Osteoblast (primary cell): ENCODE results near the gene PITPNC1. TPM values are rescaled to one million over a fixed set of nuclear protein-coding genes. Genes with fewer than 3 reads are reported as not detected.
"Not testable (repeated sequence)": the region's sequence is repeated elsewhere in the genome, so short reads cannot be mapped to it uniquely, and the experiment has no call there.

Experiments
- DNase-seq: peaks from one replicate; pipeline ENCODE4 v3.0.0; 2011; ENCODE audit warnings: low spot score, mixed read lengths; ENCODE audit not compliant: insufficient read length; ENCODE audit errors: missing footprints
- H2AFZ ChIP-seq: 2 replicates; pipeline ENCODE4 v1.6.0; 2011; ENCODE audit warnings: mild to moderate bottlenecking, low read length
- H3K27ac ChIP-seq: 2 replicates; pipeline ENCODE4 v1.5.1; 2011; ENCODE audit warnings: mild to moderate bottlenecking, low read depth, low read length, moderate library complexity
- H3K27me3 ChIP-seq: 2 replicates; pipeline ENCODE4 v1.6.0; 2012; ENCODE audit warnings: mild to moderate bottlenecking, control low read depth, inconsistent platforms, low read length, moderate library complexity; ENCODE audit not compliant: insufficient read depth
- H3K36me3 ChIP-seq: 2 replicates; pipeline ENCODE4 v1.5.1; 2011; ENCODE audit warnings: mild to moderate bottlenecking, low read length, control low read depth, moderate library complexity; ENCODE audit not compliant: insufficient read depth
- H3K4me1 ChIP-seq: 2 replicates; pipeline ENCODE4 v1.5.1; 2011; ENCODE audit warnings: mild to moderate bottlenecking, low read length, control low read depth, moderate library complexity; ENCODE audit not compliant: insufficient read depth
- H3K4me2 ChIP-seq: 2 replicates; pipeline ENCODE4 v1.6.0; 2011; ENCODE audit warnings: mild to moderate bottlenecking, low read length; ENCODE audit not compliant: insufficient read depth
- H3K4me3 ChIP-seq: fragments of 200-600 bp; sonication (generic); 3 replicates; pipeline ENCODE4 v1.5.1; 2012; ENCODE audit warnings: mild to moderate bottlenecking, low read length, inconsistent platforms; ENCODE audit not compliant: insufficient read depth
- H3K79me2 ChIP-seq: 2 replicates; pipeline ENCODE4 v1.6.0; 2012; ENCODE audit warnings: mild to moderate bottlenecking, low read length, control low read depth, inconsistent platforms; ENCODE audit not compliant: insufficient read depth
- H3K9me3 ChIP-seq: 2 replicates; pipeline ENCODE4 v1.5.1; 2011; ENCODE audit warnings: low read depth, low read length, control low read depth
- H4K20me1 ChIP-seq: 2 replicates; pipeline ENCODE4 v1.6.0; 2012; ENCODE audit warnings: mild to moderate bottlenecking, low read length, control low read depth; ENCODE audit not compliant: insufficient read depth
- CTCF ChIP-seq: IDR thresholded peaks from 2 replicates; pipeline ENCODE4 v1.5.1; 2011; ENCODE audit warnings: mild to moderate bottlenecking, low read depth, low read length, moderate library complexity; ENCODE audit errors: extremely low read depth
- total RNA-seq: library from RNA; depleted of rRNA; stranded (reverse); fragments of >200 nt; gene quantifications from 2 replicates; pipeline ENCODE4 v1.2.3, GENCODE V29; 2012

The PITPNC1 gene
- total RNA-seq, 1 donor = 6.2 TPM

- no peak for DNase-seq
- Histone ChIP-seq H3K4me1 (peaks cover 54% of the 10 kb centered on the region), H4K20me1 (no peaks in the 10 kb centered on the region), H3K9me3 (no peaks in the 10 kb centered on the region), H3K36me3 (no peaks in the 10 kb centered on the region), H3K4me3 (no peak overlapping the region), H3K27me3 (no peaks in the 10 kb centered on the region), H3K79me2 (peaks cover 30% of the 10 kb centered on the region), H3K4me2 (no peak overlapping the region), H2AFZ (peak overlapping the region; percentile 64), H3K27ac (peak overlapping the region; percentile 95)
- no peak for TF ChIP-seq CTCF
Measured at GRCh38 chr17:67479148-67479547, 102.1 kb downstream of the PITPNC1 start.

GRCh38 chr17:67480959-67481358 is 103.9 kb downstream of the PITPNC1 start:
- H3K27ac ChIP-seq = peak overlapping the region; percentile 94
- H3K4me3 ChIP-seq, H3K36me3 ChIP-seq, H3K27me3 ChIP-seq, H4K20me1 ChIP-seq, DNase-seq, H3K4me2 ChIP-seq, H3K9me3 ChIP-seq: not testable (repeated sequence)
- H2AFZ ChIP-seq = peak overlapping the region; percentile 57
- peaks cover 29% of the 10 kb centered on the region for H3K79me2 ChIP-seq
- peaks cover 42% of the 10 kb centered on the region for H3K4me1 ChIP-seq

- peaks cover 42% of the 10 kb centered on the region for H3K4me1 ChIP-seq
- H3K79me2 ChIP-seq = peaks cover 28% of the 10 kb centered on the region
- no peaks in the 10 kb centered on the region for H3K36me3 ChIP-seq
- H3K9me3 ChIP-seq = no peaks in the 10 kb centered on the region
- TF ChIP-seq CTCF = no peak
- no peak overlapping the region for H3K4me3 ChIP-seq
- no peaks in the 10 kb centered on the region for H3K27me3 ChIP-seq
- H2AFZ ChIP-seq = peak overlapping the region; percentile 54
- H3K4me2 ChIP-seq = peak overlapping the region; percentile 58
- no peak for DNase-seq
- peak overlapping the region; percentile 94 for H3K27ac ChIP-seq
- H4K20me1 ChIP-seq = no peaks in the 10 kb centered on the region
Measured at GRCh38 chr17:67481808-67482207, 104.7 kb downstream of the PITPNC1 start.

GRCh38 chr17:67482764-67483163 is 105.7 kb downstream of the PITPNC1 start:
- H3K9me3 ChIP-seq = no peaks in the 10 kb centered on the region
- DNase-seq = no peak
- peak overlapping the region; percentile 5 for H2AFZ ChIP-seq
- H3K4me3 ChIP-seq = no peak overlapping the region
- H3K4me2 ChIP-seq = no peak overlapping the region
- H3K27ac ChIP-seq = peak overlapping the region; percentile 94
- peaks cover 46% of the 10 kb centered on the region for H3K4me1 ChIP-seq
- H4K20me1 ChIP-seq = no peaks in the 10 kb centered on the region
- H3K27me3 ChIP-seq = no peaks in the 10 kb centered on the region
- H3K36me3 ChIP-seq = no peaks in the 10 kb centered on the region
- H3K79me2 ChIP-seq = peaks cover 28% of the 10 kb centered on the region
- no peak for TF ChIP-seq CTCF
